Vagina (tissue), 2 donors: Measurements from ENCODE around the gene DTD1. TPM values are rescaled to one million over a fixed set of nuclear protein-coding genes. Genes with fewer than 3 reads are reported as not detected.

Experiments used
- DNase-seq, 2 donors: peaks; one replicate each; pipeline ENCODE4 v3.0.0-alpha.2; 2017; ENCODE audit errors: extremely low spot score in 2 of 2
- H3K27ac ChIP-seq: fragments of 200-600 bp; sonication (generic); one replicate; pipeline ENCODE4 v1.5.1; 2019
- H3K27me3 ChIP-seq: fragments of 200-600 bp; sonication (generic); one replicate; pipeline ENCODE4 v1.5.1; 2019
- H3K36me3 ChIP-seq, 2 donors: fragments of 200-600 bp; sonication (generic); one replicate each; pipeline ENCODE4 v1.5.1; 2017 to 2019
- H3K4me1 ChIP-seq: fragments of 200-600 bp; sonication (generic); one replicate; pipeline ENCODE4 v1.5.1; 2019
- H3K4me3 ChIP-seq, 2 donors: fragments of 200-600 bp; sonication (generic); 1 replicate in 1 of 2; 2 replicates in 1 of 2; pipeline ENCODE4 v1.5.1; 2016 to 2019
- H3K9me3 ChIP-seq: fragments of 200-600 bp; sonication (generic); one replicate; pipeline ENCODE4 v1.5.1; 2019
- POLR2A ChIP-seq, 2 donors: fragments of 450-650 bp; IDR thresholded peaks; one replicate each; pipeline ENCODE4 v1.6.1; 2017; ENCODE audit warnings: antibody characterized with exemption in 2 of 2, mild to moderate bottlenecking in 2 of 2, moderate library complexity in 2 of 2
- POLR2AphosphoS5 ChIP-seq, 2 donors: sonication (generic); formaldehyde crosslinking; IDR thresholded peaks; one replicate each; pipeline ENCODE4 v1.9.0; 2017; ENCODE audit warnings: antibody characterized with exemption in 2 of 2, mild to moderate bottlenecking in 2 of 2, low read depth in 1 of 2; ENCODE audit not compliant: insufficient read depth in 1 of 2
- intact Hi-C: fragments of 100-400 bp; cut with DNase I; formaldehyde crosslinking; loops from one replicate; pipeline ENCODE4 v1.15.1; 2023
- total RNA-seq: library from RNA; depleted of rRNA; stranded (reverse); fragments of >200 nt; gene quantifications from one replicate; pipeline ENCODE4 v1.2.3, GENCODE V29; 2016
- TF ChIP-seq, protein P1 (sequence below), 3 experiments: fragments of 450-650 bp in 2 of 3; fragments of 200-600 bp in 1 of 3; sonication (generic) in 1 of 3; IDR thresholded peaks; one replicate each; pipeline ENCODE4 v1.5.1; 2017 to 2019; ENCODE audit warnings: antibody characterized with exemption in 3 of 3, mild to moderate bottlenecking in 2 of 3, moderate library complexity in 2 of 3

The DTD1 gene
- total RNA-seq, 1 donor from 2014 or later = 24.1 TPM

- Histone ChIP-seq H3K27ac (no peak overlapping the region), H3K9me3 (no peaks in the 10 kb centered on the region), H3K36me3 (no peaks in the 10 kb centered on the region), H3K27me3 (no peaks in the 10 kb centered on the region), H3K4me3 (no peak overlapping the region), H3K4me1 (peaks cover 6% of the 10 kb centered on the region)
- no peak for DNase-seq
- TF ChIP-seq, protein P1, sequence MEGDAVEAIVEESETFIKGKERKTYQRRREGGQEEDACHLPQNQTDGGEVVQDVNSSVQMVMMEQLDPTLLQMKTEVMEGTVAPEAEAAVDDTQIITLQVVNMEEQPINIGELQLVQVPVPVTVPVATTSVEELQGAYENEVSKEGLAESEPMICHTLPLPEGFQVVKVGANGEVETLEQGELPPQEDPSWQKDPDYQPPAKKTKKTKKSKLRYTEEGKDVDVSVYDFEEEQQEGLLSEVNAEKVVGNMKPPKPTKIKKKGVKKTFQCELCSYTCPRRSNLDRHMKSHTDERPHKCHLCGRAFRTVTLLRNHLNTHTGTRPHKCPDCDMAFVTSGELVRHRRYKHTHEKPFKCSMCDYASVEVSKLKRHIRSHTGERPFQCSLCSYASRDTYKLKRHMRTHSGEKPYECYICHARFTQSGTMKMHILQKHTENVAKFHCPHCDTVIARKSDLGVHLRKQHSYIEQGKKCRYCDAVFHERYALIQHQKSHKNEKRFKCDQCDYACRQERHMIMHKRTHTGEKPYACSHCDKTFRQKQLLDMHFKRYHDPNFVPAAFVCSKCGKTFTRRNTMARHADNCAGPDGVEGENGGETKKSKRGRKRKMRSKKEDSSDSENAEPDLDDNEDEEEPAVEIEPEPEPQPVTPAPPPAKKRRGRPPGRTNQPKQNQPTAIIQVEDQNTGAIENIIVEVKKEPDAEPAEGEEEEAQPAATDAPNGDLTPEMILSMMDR (IDR thresholded peaks at IDR 0.05) = no peak
- no peak for TF ChIP-seq POLR2AphosphoS5 (IDR thresholded peaks at IDR 0.05; ENCODE audit: insufficient read depth in 1 of 2, low read depth in 1 of 2)
- no peak for TF ChIP-seq POLR2A (IDR thresholded peaks at IDR 0.05)
- intact Hi-C loops = no loop called here
Observed at GRCh38 chr20:18650224-18650623, 62.4 kb downstream of the DTD1 start.

- TF ChIP-seq POLR2A (IDR thresholded peaks at IDR 0.05) (no peak), POLR2AphosphoS5 (IDR thresholded peaks at IDR 0.05; ENCODE audit: insufficient read depth in 1 of 2, low read depth in 1 of 2) (no peak)
- TF ChIP-seq, protein P1 (IDR thresholded peaks at IDR 0.05) = no peak
- intact Hi-C loops = no loop called here
- H3K4me1 ChIP-seq = peaks cover 6% of the 10 kb centered on the region
- no peaks in the 10 kb centered on the region for H3K36me3 ChIP-seq
- no peak overlapping the region for H3K4me3 ChIP-seq
- no peaks in the 10 kb centered on the region for H3K9me3 ChIP-seq
- DNase-seq = no peak
- H3K27me3 ChIP-seq = no peaks in the 10 kb centered on the region
- H3K27ac ChIP-seq = no peak overlapping the region
Observed at GRCh38 chr20:18653736-18654447, 66.0 kb downstream of the DTD1 start.

GRCh38 chr20:18654448-18654773, 66.6 kb downstream of the DTD1 start:
- Histone ChIP-seq H3K4me1 (peaks cover 6% of the 10 kb centered on the region), H3K27me3 (no peaks in the 10 kb centered on the region), H3K9me3 (no peaks in the 10 kb centered on the region), H3K4me3 (no peak overlapping the region), H3K27ac (no peak overlapping the region), H3K36me3 (no peaks in the 10 kb centered on the region)
- TF ChIP-seq POLR2AphosphoS5 (IDR thresholded peaks at IDR 0.05; ENCODE audit: insufficient read depth in 1 of 2, low read depth in 1 of 2) (no peak), POLR2A (IDR thresholded peaks at IDR 0.05) (no peak)
- TF ChIP-seq, protein P1 (IDR thresholded peaks at IDR 0.05) = no peak
- intact Hi-C loops = no loop called here
- DNase-seq = no peak

- Histone ChIP-seq H3K4me3 (no peak overlapping the region), H3K27me3 (no peaks in the 10 kb centered on the region), H3K4me1 (peaks cover 6% of the 10 kb centered on the region), H3K36me3 (no peaks in the 10 kb centered on the region), H3K27ac (no peak overlapping the region), H3K9me3 (no peaks in the 10 kb centered on the region)
- intact Hi-C loops = no loop called here
- no peak for DNase-seq
- no peak for TF ChIP-seq POLR2A (IDR thresholded peaks at IDR 0.05)
- no peak for TF ChIP-seq POLR2AphosphoS5 (IDR thresholded peaks at IDR 0.05; ENCODE audit: insufficient read depth in 1 of 2, low read depth in 1 of 2)
- TF ChIP-seq, protein P1 (IDR thresholded peaks at IDR 0.05) = no peak
Observed at GRCh38 chr20:18657575-18657974, 69.7 kb downstream of the DTD1 start.

GRCh38 chr20:18662279-18663040, 74.6 kb downstream of the DTD1 start:
- peaks cover 15% of the 10 kb centered on the region for H3K4me1 ChIP-seq
- no peaks in the 10 kb centered on the region for H3K36me3 ChIP-seq
- no peaks in the 10 kb centered on the region for H3K27me3 ChIP-seq
- intact Hi-C loops = no loop called here
- no peak for DNase-seq
- H3K9me3 ChIP-seq = no peaks in the 10 kb centered on the region
- H3K4me3 ChIP-seq = no peak overlapping the region
- TF ChIP-seq, protein P1 (IDR thresholded peaks at IDR 0.05) = no peak
- TF ChIP-seq POLR2AphosphoS5 (IDR thresholded peaks at IDR 0.05; ENCODE audit: insufficient read depth in 1 of 2, low read depth in 1 of 2) (no peak), POLR2A (IDR thresholded peaks at IDR 0.05) (no peak)
- H3K27ac ChIP-seq = no peak overlapping the region
